ENCODE measurements around the gene SPAG16.

- no peak for TF ChIP-seq CTCF (IDR thresholded peaks at IDR 0.05; ENCODE audit: low read depth, low read length)
- no peak for TF ChIP-seq EZH2phosphoT487 (IDR thresholded peaks at IDR 0.05; ENCODE audit: low read depth)
These were observed 735.7 kb downstream of the SPAG16 start for GRCh38 chr2:214019973-214020345.
